ENCODE data around the gene PIP5KL1. TPM values are rescaled to one million over a fixed set of nuclear protein-coding genes. Genes with fewer than 3 reads are reported as not detected.
A peak's percentile ranks its signal among the peaks of the same experiment; 100 is the strongest.

The PIP5KL1 gene
- total RNA-seq, 1 donor from 2014 or later: 5.8 TPM

GRCh38 chr9:127905004-127905728 is 25.4 kb downstream of the PIP5KL1 start:
- Mint-ChIP-seq H3K27me3 (no peaks in the 10 kb centered on the region), H3K36me3 (no peaks in the 10 kb centered on the region), H3K4me1 (ENCODE audit: unreplicated experiment) (peaks cover 26% of the 10 kb centered on the region), H3K9me3 (no peaks in the 10 kb centered on the region), H3K27ac (peak overlapping the region; percentile 62), H3K4me3 (no peak overlapping the region)
- DNase-seq (ENCODE audit: extremely low spot score, unreplicated experiment): no peak
- no peak for TF ChIP-seq CTCF (conservative IDR thresholded peaks at IDR 0.05)

- no peak for DNase-seq (ENCODE audit: extremely low spot score, unreplicated experiment)
- Mint-ChIP-seq H3K4me1 (ENCODE audit: unreplicated experiment) (peaks cover 26% of the 10 kb centered on the region), H3K9me3 (no peaks in the 10 kb centered on the region), H3K4me3 (peak overlapping the region; percentile 25), H3K27ac (peak overlapping the region; percentile 72), H3K36me3 (no peaks in the 10 kb centered on the region), H3K27me3 (no peaks in the 10 kb centered on the region)
- TF ChIP-seq CTCF (conservative IDR thresholded peaks at IDR 0.05): no peak
Observed at GRCh38 chr9:127904561-127905003, 26.0 kb downstream of the PIP5KL1 start.

GRCh38 chr9:127903557-127904475 is 26.8 kb downstream of the PIP5KL1 start:
- Mint-ChIP-seq H3K4me3 (peak overlapping the region; percentile 25), H3K4me1 (ENCODE audit: unreplicated experiment) (peaks cover 26% of the 10 kb centered on the region), H3K27me3 (no peaks in the 10 kb centered on the region), H3K27ac (peak overlapping the region; percentile 72), H3K36me3 (no peaks in the 10 kb centered on the region), H3K9me3 (no peaks in the 10 kb centered on the region)
- no peak for DNase-seq (ENCODE audit: extremely low spot score, unreplicated experiment)
- no peak for TF ChIP-seq CTCF (conservative IDR thresholded peaks at IDR 0.05)

GRCh38 chr9:127899128-127899943 is 31.2 kb downstream of the PIP5KL1 start, which contains the start of gene ST6GALNAC6:
ST6GALNAC6 (minus strand) TSS chr9:127899603; CDS start chr9:127897981, 1,622 bp downstream.
- Mint-ChIP-seq H3K4me3 (peak within 1 kb of the TSS; percentile 92), H3K36me3 (peaks cover 13% of the 10 kb centered on the region), H3K27ac (peak within 1 kb of the TSS; percentile 39), H3K27me3 (no peaks in the 10 kb centered on the region), H3K4me1 (ENCODE audit: unreplicated experiment) (peaks cover 22% of the 10 kb centered on the region), H3K9me3 (no peaks in the 10 kb centered on the region)
- DNase-seq (ENCODE audit: extremely low spot score, unreplicated experiment): no peak
- no peak for TF ChIP-seq CTCF (conservative IDR thresholded peaks at IDR 0.05)

Measured in type B pancreatic cell (in vitro differentiated cells).